HG03469 (cell line): Measurements from ENCODE around the gene NFILZ.

Experiments used
- ATAC-seq: cut with Tn5 transposase; IDR thresholded peaks from one replicate; pipeline ENCODE4 v1.9.1; 2021; ENCODE audit warnings: mild to moderate bottlenecking, moderate library complexity, moderate number of reproducible peaks; ENCODE audit not compliant: unreplicated experiment

The NFILZ gene

GRCh38 chr19:8629996-8630683 lies at the start of gene NFILZ:
NFILZ (plus strand) TSS chr19:8630633; CDS start chr19:8676766, 46,133 bp downstream.
- ATAC-seq = no peak

- peak; percentile 54 for ATAC-seq
Measured at GRCh38 chr19:8580710-8581281, 49.6 kb upstream of the NFILZ start.

- no peak for ATAC-seq
Measured at GRCh38 chr19:8584965-8585893, 45.2 kb upstream of the NFILZ start.

GRCh38 chr19:8585894-8586750 lies 44.3 kb upstream of the NFILZ start:
- no peak for ATAC-seq

GRCh38 chr19:8589177-8589714 lies 41.2 kb upstream of the NFILZ start:
- ATAC-seq = no peak

GRCh38 chr19:8592231-8593009 lies 38.0 kb upstream of the NFILZ start:
- no peak for ATAC-seq

GRCh38 chr19:8593931-8594330 lies 36.5 kb upstream of the NFILZ start:
- ATAC-seq = no peak

- no peak for ATAC-seq
Measured at GRCh38 chr19:8595651-8596050, 34.8 kb upstream of the NFILZ start.

GRCh38 chr19:8596168-8596567 lies 34.3 kb upstream of the NFILZ start:
- ATAC-seq = no peak

- no peak for ATAC-seq
Measured at GRCh38 chr19:8600064-8600463, 30.4 kb upstream of the NFILZ start.

GRCh38 chr19:8600816-8601215 lies 29.6 kb upstream of the NFILZ start:
- no peak for ATAC-seq

- no peak for ATAC-seq
Measured at GRCh38 chr19:8601796-8602195, 28.6 kb upstream of the NFILZ start.

GRCh38 chr19:8605514-8605913 lies 24.9 kb upstream of the NFILZ start:
- no peak for ATAC-seq

GRCh38 chr19:8607386-8607785 lies 23.0 kb upstream of the NFILZ start:
- no peak for ATAC-seq

- ATAC-seq = no peak
Measured at GRCh38 chr19:8608941-8609278, 21.5 kb upstream of the NFILZ start.

GRCh38 chr19:8609279-8610040 lies 21.0 kb upstream of the NFILZ start:
- ATAC-seq = no peak

GRCh38 chr19:8610041-8610935 lies 20.1 kb upstream of the NFILZ start, which contains the start of gene ADAMTS10:
ADAMTS10 (minus strand) TSS chr19:8610715; CDS start chr19:8605710, 5,005 bp downstream.
- ATAC-seq = no peak

- no peak for ATAC-seq
Measured at GRCh38 chr19:8610936-8611300, 19.5 kb upstream of the NFILZ start.
